CD4-positive, alpha-beta T cell treated with Interleukin-10 for 1 hour (primary cell): Measurements from ENCODE around the gene PPID.
"Not testable (repeated sequence)": the region's sequence is repeated elsewhere in the genome, so short reads cannot be mapped to it uniquely, and the experiment has no call there.

Experiments
- DNase-seq: peaks from one replicate; pipeline ENCODE4 v3.0.0-alpha.2; 2020

Gene PPID

DNA sequence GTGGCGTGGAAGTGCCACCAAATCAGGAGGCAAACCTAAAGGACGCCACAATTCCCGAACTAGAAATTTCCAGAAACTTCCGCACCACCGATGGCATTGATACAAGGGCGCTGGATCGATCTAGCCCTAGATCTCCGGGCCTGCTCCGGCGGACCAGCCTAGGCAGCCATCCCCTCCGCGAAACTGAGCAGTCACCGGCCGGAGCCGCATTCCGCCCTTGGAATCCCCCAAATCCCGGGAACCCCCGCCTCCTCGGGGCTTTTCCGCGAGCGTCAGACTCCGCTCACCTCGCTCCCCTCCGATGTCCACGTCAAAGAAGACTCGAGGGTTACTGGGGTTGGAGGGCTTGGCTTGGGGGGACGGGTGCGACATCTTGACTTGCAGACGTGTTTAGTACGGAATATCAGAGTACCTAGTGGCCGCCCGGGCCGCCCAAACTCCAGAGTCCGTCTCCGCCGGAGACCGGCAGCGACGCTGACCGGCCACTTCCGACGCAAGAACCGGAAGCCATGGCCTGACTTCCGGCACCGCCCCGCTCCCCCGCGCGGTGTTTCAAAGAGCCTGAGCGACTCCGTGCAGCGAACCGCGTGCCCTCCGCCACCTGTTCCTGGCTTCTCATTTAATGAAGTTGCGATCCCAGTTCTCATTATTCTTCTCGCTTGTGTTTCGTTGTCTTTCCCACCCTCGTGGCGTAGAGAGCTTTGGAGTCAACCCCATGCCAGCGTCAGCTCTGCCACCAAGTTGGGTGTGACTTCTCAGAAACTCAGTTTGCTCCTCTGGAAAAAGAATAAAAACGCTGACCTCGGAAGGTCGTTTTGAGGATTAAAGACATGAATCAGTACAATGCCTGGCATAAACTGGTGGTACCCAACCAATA, at the start of gene PPID:
TSS of gene PPID (minus strand) at position 480 of the 877 bp plus-strand sequence. CDS start at position 372, 108 bp downstream.
- DNase-seq: peak; percentile 84

DNA sequence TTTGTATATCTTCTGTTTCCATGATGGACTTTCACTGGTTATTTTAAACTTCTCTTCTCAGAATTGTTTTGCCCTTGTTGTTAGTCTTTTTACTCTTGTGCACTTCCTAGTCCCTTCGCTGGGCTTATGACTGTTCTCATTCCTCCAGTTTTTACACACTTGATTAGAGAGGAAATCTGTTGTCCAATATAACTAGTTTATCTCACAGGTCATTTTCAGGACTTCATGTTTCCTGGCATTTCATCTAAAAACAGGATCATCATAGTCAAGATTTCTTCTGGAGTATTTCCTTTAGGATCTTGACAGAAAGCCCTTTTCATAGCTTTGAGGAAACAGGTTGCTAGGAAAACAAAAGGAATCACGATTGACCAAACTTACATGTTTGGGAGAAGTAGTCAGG, 48.6 kb upstream of the PPID start:
- no peak for DNase-seq

DNA sequence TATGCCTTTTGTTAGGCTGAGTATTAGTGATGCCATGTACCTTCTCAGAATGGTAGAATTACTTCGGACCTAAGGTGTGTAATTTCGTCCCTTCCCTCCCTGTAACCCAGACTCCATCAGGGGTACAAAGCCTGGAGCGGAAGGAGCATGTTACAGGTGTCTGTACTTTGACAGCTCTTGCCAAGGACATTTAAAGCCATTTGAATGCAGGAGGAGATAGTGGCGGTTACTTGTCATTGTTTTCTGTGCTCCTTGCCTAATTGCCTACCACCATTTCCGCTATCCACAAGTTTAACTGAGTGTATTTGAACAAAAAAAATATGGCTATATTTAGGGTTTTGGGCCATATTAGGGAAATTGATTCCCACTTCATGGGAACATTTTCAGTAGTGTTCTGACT, 47.5 kb upstream of the PPID start:
- no peak for DNase-seq

DNA sequence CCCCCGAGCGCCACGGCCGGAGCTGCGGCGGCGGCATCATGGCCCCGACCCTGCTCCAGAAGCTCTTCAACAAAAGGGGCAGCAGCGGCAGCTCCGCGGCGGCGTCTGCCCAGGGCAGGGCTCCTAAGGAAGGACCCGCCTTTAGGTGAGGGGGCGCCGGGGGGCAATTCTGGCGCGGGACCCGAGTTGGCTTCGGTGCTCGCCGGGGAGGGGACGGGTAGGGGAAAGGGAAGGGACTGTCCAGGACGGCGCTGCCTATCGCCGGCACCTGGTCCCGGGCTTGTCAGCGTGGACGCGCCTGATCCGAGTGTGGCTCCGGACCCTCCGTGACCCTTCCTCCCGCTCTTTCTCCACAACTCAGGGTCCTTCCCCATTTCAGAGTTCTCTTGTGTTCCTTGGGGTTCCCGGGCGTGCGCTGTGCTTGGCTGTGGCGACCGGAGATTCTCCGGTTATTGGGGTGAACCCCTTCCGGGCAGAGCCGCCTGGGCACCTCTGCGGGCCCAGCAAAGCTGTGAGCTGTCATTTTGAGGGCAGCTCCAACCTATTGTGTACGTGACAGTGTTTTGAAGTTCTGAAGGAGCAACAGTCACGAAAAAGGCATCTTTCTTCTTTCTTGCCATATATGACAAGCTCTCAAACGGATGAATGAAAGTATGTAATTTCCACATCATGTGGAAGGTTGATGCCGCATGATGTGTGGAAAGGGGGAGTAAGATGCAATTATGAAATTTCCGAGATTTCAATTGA, 46.2 kb upstream of the PPID start:
- peak; percentile 54 for DNase-seq

DNA sequence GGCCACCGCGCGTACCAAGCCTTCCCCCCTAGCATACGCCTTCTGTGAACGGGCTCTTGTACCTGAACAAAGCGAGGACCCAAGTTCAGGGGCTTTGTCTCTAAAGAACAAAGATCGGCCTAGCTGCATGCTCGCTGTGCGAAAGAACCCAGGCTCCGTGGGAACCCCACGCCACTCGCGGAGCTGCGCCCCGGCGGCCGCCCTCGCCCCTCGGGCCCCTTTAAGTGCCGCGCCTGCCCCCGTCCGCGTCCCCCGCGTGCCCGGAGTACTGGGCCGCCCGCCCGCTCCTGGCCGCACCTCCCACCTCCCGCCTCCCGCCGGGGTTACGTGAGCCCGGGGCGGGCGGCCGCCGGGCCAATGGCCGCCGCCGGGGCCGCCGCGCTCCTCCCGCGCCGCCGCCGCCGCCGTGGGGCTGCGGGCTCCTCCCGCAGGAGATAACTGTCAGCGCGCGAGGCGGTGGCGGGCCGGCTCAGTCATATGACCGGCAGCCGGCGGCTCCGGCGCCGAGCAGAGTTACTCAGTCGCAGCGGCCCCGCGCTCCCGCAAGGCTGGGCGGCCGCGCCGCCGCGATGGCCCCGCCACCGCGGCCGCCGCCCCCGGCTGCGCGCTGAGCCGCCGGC, 45.5 kb upstream of the PPID start, which contains the start of gene FNIP2:
TSS of gene FNIP2 (plus strand) at position 472 of the 620 bp plus-strand sequence. CDS start 187 bp downstream, outside the sequence.
- peak; percentile 78 for DNase-seq

DNA sequence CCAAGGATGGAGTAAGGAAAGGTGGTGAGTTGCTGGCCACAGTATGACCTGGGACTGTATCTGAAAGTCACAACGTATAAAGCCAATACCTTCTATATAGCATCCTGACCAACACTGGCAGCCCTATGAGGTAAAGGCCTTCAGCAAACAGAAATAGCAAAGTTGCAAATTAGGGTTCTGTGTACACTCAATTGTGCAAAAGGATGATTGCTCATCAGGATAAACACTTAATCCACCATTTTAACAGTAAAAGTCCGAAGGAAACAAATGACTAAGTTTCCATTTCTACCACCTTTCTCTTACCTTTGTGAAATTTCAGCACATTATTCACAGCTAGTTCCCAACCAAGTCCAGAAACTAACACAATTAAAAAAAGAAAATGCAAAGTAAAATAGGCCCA, 44.3 kb upstream of the PPID start:
- DNase-seq: no peak

DNA sequence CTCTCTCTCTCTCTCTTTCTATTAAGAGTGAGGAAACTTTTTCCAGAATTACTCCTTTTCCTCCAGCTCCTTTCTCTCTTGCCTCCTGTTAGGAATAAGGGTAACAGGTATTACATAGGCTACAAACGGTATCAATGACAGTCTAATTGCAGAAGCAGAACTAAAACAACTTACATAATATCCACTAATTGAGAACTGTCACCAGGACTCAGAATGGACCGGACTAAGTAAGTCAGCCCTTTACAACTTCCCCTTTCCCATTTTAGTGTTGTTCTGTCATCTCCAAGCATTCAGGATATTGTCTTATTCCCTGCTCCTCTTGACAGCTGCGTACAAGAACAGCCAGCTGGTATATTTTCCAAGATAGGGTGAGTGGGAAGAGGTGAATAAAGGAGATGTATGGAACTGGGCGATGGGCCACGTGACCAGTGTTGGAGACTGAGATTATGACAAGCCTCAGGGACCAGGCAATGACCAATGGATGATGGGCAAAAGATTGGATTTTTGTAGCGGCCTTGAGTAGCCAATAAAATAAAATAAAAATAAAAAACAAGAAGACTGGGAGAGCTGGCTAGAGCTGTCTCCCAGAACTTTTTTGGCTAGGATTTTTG, 43.3 kb upstream of the PPID start:
- DNase-seq: no peak

DNA sequence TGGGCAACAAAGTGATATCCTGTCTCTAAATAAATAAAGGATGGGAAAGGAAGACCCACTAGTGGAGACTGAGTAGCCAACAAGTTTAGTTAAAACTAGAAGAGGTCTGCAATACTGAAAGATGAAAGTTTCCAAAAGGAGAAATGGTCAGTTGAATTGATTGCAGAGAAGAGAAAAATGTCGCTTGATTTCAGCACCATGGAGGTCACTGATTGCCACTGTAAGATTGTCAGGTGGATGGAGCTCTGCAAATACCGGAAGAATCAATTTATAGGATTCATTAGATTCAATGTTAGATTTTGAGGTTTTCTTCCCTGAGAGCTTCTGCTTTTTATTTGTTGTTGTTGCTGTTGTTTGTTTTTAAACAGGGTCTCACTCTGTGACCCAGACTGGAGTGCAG, 40.3 kb upstream of the PPID start:
- DNase-seq: no peak

DNA sequence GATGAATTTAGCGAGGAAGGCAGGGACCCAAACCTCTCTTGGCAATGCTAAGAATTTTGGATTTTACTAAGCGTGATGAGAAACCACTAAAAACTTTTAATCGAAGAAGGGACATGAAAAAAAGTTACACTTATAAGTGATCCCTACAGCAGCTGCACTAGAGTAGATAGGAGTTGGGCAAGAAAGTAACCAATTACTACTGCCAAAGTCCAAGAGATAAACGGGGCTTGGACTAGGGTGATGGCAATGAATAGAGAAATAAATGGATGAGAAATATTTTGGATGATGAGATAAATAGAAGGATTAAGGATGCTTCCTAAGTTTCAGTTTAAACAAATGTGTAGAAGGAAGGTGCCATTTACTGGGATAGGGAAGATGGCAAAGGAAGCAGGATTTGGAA, 39.4 kb upstream of the PPID start:
- no peak for DNase-seq

DNA sequence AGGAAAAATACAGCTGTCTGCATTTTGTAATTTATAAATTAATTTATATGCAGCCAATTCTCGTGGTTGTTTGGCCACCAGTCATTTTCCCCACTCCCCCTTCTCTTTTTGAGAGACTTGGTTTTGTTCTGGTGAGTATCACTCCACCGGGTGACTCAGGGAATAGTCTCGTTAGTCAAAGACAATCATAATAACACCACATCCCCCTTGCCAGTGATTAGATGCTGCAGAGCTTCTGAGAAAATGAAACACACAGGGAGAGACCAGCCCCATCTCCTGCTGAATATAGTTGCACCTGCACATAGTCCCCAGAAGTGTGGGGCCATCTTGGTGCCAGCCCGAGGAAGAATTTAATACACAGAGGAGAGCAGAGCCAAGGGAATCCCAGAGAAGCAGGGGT, 37.7 kb upstream of the PPID start:
- no peak for DNase-seq

DNA sequence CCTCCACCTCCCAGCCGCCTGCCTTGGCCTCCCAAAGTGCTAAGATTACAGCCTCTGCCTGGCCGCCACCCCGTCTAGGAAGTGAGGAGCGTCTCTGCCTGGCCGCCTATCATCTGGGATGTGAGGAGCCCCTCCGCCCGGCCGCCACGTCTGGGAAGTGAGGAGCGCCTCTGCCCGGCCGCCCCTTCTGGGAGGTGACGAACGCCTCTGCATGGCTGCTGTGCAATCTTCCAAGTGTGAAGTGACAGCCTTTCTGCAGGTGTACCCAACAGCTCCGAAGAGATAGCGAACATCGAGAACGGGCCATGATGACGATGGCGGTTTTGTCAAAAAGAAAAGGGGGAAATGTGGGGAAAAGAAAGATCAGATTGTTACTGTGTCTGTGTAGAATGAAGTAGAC, 36.3 kb upstream of the PPID start:
- DNase-seq: not testable (repeated sequence)

DNA sequence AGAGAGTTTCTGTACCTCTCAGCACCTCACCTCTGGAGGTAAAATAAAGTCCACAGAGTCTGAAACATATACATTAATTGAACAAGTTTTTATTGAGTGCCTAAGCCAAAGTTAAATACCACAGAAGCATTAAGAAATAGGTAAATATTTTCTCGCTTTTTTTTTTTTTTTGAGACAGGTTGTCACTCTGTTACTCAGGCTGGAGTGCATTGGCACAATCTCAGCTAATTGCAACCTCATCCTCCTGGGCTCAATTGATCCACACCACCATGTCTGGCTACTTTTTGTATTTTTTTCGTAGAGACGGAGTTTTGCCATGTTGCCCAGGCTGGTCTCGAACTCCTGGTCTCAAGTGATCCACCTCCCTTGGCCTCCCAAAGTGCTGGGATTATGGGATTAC, 35.5 kb upstream of the PPID start:
- no peak for DNase-seq

DNA sequence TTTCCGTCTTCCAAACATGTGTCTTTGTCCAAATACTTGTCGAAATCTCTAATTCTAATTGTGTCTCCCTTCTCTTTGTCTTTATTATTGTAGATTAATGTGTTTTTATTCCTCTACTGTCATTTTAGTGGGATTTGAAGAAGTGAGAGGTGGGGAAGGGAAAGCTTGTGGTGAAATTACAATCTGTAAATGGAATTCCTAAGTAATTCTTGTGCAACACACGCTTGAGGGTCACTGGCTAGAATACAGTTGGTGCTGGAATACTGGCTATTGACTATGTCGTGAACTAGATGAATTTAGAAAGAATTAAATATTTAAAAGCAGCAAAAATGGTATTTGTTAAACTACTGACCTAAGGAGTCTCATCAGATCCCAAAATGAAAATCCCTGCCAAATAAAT, 34.9 kb upstream of the PPID start:
- DNase-seq: no peak

DNA sequence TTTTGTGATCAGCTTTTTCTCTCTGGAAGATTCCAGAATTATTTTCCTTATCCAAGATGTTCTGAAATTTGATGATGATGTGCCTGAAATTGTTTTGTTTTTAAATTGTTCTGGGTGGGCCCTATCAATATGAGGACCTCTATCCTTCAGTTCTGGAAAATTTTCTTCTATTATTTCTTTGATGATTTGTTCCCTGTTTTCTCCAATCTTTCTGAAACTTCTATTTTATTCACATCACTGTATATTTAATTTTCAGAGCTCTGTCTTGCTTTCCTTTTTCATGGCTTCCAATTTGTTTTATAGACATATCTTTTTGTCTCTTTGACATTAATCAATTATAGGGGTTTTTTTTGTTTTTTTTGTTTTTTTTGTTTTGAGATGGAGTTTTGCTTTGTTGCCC, 33.4 kb upstream of the PPID start:
- DNase-seq: no peak

DNA sequence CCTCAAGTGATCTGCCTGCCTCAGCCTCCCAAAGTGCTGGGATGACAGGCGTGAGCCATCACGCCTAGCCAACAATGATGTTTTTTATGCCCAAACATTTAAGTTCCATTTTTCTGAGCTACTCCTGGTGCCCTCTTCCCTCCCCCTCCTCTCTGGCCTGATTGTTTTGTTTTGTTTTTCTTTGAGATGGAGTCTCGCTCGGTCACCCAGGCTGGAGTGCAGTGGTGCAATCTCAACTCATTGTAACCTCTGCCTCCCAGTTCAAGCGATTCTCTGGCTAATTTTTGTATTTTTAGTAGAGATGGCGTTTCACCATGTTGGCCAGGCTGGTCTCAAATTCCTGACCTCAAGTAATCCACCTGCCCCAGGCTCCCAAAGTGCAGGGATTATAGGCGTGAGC, 32.6 kb upstream of the PPID start:
- DNase-seq: not testable (repeated sequence)

DNA sequence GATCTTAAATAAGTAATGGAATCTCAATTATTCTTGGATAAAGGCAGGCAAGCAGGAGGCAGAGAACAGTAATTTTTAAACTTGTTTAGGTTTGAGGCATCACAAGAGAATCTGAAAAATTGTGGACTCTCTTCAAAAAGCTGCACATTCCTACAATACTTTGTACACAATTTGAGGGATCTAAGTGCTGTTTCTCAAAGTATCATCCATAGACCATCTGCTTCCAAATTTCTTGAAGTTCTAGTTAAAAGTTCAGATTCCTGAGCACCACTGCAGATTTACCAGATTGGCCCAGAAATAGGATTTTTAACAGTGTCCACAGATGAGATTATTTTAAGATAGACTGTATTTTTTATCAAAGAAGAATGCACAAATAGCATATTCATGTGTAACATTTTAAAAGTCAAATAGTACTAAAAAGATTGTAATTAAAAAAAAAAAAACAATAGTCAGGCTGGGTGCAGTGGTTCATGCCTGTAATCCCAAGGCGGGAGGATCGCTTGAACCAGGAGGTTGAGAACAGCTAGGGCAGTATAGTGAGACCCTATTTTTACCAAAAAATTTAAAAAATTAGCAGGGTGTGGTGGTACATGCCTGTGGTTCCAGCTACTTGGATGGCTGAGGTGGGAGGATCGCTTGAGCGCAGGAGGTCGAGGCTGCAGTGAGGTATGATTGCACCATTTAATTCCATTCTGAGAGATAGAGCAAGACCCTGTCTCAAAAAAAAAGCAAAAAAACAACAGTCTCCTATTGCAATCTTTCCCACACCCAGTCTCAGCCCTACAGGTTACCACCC, 31.4 kb upstream of the PPID start:
- no peak for DNase-seq

DNA sequence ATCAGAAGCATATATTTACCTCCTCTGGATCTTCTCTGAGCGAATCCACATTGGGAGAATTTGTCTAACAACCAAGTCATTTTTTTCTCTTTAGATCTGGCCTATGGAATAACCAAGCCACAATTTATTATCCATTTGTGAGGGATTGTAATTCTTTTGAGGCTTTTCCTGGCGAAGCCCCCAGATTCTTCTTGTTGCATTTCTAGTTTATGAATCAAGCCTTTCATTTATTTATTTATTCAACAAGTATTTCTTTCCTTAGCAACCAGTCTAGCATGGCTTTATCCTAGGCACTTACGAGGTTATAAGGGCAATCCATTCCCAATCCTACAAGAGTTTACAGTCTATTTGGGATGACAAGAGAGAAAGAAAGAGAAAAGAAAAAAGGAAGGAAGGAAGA, 27.2 kb upstream of the PPID start:
- DNase-seq: no peak

DNA sequence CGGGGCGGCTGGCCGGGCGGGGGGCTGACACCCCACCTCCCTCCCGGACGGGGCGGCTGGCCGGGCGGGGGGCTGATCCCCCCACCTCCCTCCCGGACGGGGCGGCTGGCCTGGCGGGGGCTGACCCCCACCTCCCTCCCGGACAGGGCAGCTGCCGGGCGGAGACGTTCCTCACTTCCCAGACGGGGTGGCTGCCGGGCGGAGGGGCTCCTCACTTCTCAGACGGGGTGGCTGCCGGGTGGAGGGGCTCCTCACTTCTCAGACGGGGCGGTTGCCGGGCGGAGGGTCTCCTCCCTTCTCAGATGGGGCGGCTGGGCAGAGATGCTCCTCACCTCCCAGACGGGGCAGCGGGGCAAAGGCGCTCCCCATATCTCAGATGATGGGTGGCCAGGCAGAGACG, 23.3 kb upstream of the PPID start:
- not testable (repeated sequence) for DNase-seq

DNA sequence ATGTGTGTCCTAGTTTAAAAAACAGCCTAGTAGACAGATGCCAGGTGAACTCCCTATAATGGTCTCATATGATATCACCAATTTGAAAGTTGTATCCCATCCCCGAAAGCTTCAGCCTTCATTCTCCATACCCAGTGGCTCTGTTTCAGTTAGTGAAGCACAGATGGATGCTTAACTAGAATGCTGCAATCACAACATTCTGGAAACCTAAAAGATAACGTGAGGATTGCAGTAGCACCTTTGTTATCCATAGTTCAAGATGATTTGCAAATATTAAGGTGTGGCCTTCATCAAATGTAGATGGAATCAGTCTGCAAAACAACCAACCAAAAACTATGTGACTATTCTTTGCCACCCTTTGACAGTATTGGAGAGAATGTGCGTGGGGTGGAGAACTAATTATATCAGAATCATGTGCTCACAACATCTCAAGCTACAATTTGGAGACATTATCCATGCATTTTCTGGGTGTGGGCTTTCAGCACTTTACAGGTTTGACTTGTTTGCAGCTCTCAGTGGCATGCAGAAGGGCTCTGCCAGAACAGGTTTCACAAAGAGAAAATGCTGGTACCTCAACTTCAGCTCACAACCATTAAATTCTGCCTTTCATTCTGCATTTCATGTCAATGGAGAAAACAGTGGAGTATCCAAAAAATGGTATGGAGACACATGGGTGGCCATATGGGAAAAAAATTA, 18.3 kb upstream of the PPID start:
- DNase-seq: no peak

DNA sequence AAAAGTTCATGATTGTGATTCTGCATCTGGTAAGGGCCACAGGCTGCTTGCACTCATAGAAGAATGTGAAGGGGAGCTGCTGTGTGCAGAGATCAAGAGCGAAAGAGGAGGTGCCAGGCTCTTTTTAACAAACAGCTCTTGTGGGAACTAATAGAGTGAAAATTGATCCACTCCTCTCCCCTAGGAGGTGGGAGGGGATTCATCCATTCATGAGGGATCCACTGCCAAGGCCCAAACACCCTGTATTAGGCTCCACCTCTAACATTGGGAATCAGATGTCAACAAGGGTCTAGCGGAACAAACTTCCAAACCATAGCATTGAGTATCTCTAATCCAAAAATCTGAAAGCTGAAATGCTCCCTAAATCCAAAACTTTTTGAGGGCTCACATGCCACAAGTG, 16.4 kb upstream of the PPID start:
- DNase-seq: no peak

DNA sequence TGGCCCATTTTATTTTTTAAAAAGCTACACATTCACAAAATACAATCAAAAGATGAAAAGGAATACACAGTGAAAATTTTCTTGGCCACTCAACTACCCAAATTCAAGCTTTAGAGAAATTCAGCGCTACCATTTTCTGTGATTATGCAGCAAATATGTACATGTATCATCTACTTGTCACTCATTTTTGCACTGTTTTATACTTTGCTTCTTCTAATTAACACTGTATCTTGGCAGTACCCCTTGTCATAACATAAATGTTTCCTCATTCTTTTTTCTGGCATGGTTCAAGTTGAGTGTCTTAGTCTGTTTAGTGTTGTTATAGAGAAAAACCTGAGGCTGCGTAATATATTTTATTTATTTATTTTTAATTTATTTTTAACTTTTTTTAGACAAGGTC, 15.7 kb upstream of the PPID start:
- no peak for DNase-seq
